Stimulated activated CD8-positive, alpha-beta memory T cell treated with anti-CD3 and anti-CD28 coated beads, Interleukin-2, amount 100 ng/mL, for 1 hour (primary cell): ENCODE measurements around the gene SEC31A.

Experiments
- DNase-seq, 2 donors: peaks; one replicate each; pipeline ENCODE4 v3.0.0-alpha.2; 2020; ENCODE audit warnings: low read depth in 2 of 2

SEC31A gene

DNA sequence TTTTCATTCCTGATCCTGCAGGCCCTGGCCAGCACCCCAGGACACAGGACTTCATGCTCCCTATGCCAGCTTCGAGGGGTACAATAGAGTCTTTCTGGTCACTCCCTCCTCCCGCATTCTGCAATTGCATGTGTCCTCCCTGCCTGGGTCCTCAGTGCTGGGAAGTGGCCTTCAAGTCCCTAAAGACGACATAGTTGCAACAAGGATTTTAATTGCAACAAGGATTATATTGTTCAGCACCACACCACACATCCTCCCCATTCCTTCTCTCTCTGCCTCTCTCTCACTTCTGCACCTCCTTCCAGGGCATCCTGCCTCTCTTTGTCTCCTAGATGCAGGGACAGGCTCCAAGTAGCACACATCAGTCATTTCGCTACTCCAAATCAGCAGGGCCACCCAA, 117.9 kb downstream of the SEC31A start:
- DNase-seq, result no peak

DNA sequence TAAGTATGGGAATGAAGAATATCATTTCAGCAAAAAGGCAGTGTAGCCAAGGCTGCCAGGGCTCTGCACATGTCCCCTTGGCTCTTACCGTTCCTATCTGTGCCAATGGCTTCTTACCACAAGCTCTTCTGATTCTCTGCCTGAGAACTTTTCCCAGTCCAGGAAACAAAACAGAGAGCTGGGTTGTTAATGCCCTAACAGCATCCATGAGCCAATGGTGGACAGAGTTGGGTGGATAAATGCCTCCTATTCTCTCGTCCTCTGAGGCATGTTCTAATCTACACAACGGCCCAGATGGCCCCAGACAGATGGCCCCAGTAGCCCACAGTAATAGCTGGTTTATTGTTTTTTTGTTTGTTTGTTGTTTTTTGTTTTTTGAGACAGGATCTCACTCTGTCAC, 120.3 kb downstream of the SEC31A start:
- DNase-seq, result no peak
